GM23338 (cell line): ENCODE data around the gene SRA1. TPM values are rescaled to one million over a fixed set of nuclear protein-coding genes. Genes with fewer than 3 reads are reported as not detected.

ENCODE experiments used
- ATAC-seq: fragments of 200-7000 bp; cut with Tn5 transposase; 3 replicates; pipeline ENCODE4 v1.9.1; 2020
- DNase-seq: peaks from one replicate; pipeline ENCODE4 v3.0.0-alpha.2; 2015; ENCODE audit warnings: low spot score
- H2AFZ ChIP-seq: fragments of 200-600 bp; sonication (generic); 2 replicates; pipeline ENCODE4 v1.8.0; 2016; ENCODE audit warnings: antibody characterized with exemption, mild to moderate bottlenecking, moderate library complexity
- H3F3A ChIP-seq: fragments of 200-600 bp; sonication (generic); replicated peaks from 2 replicates; pipeline ENCODE4 v1.8.0; 2017; ENCODE audit warnings: antibody characterized with exemption, mixed run types, low read depth
- H3K27ac ChIP-seq: fragments of 200-600 bp; sonication (generic); 2 replicates; pipeline ENCODE4 v1.6.1; 2016; ENCODE audit warnings: low read depth
- H3K27me3 ChIP-seq: fragments of 200-600 bp; sonication (generic); 2 replicates; pipeline ENCODE4 v1.8.0; 2016; ENCODE audit warnings: mild to moderate bottlenecking, mixed run types, moderate library complexity; ENCODE audit not compliant: insufficient read depth
- H3K36me3 ChIP-seq: fragments of 200-600 bp; sonication (generic); 2 replicates; pipeline ENCODE4 v1.8.0; 2016; ENCODE audit warnings: mild to moderate bottlenecking; ENCODE audit not compliant: insufficient read depth
- H3K4me1 ChIP-seq: fragments of 200-600 bp; sonication (generic); 2 replicates; pipeline ENCODE4 v1.8.0; 2016; ENCODE audit warnings: mild to moderate bottlenecking, moderate library complexity; ENCODE audit not compliant: insufficient read depth
- H3K4me2 ChIP-seq: fragments of 200-600 bp; sonication (generic); 2 replicates; pipeline ENCODE4 v1.7.1; 2017; ENCODE audit warnings: mixed run types
- H3K4me3 ChIP-seq: fragments of 200-600 bp; sonication (generic); 2 replicates; pipeline ENCODE4 v1.6.1; 2016; ENCODE audit warnings: mixed run types
- H3K79me2 ChIP-seq: fragments of 200-600 bp; sonication (generic); replicated peaks from 2 replicates; pipeline ENCODE4 v1.8.0; 2017; ENCODE audit warnings: mild to moderate bottlenecking; ENCODE audit not compliant: insufficient read depth
- H3K9me2 ChIP-seq: fragments of 200-600 bp; sonication (generic); 2 replicates; pipeline ENCODE4 v1.8.0; 2017; ENCODE audit not compliant: insufficient read depth
- H4K20me1 ChIP-seq: fragments of 200-600 bp; sonication (generic); replicated peaks from 2 replicates; pipeline ENCODE4 v1.8.0; 2017; ENCODE audit warnings: mild to moderate bottlenecking; ENCODE audit not compliant: insufficient read depth
- H3K27ac Mint-ChIP-seq: 2 replicates; pipeline ENCODE4 v1.8.0; 2020; ENCODE audit warnings: inconsistent platforms, mild to moderate bottlenecking, moderate library complexity, mixed read lengths
- H3K27me3 Mint-ChIP-seq: 3 replicates; pipeline ENCODE4 v1.8.0; 2022; ENCODE audit warnings: low read depth, mild to moderate bottlenecking, moderate library complexity, mixed read lengths, inconsistent platforms; ENCODE audit not compliant: insufficient read depth, poor library complexity
- H3K36me3 Mint-ChIP-seq: 3 replicates; pipeline ENCODE4 v1.8.0; 2021; ENCODE audit warnings: low read depth, mild to moderate bottlenecking, inconsistent platforms, moderate library complexity, mixed read lengths
- H3K4me1 Mint-ChIP-seq: 3 replicates; pipeline ENCODE4 v1.8.0; 2020; ENCODE audit warnings: mild to moderate bottlenecking, inconsistent platforms, mixed read lengths
- H3K4me3 Mint-ChIP-seq: 3 replicates; pipeline ENCODE4 v1.8.0; 2021; ENCODE audit warnings: moderate library complexity, mild to moderate bottlenecking, inconsistent platforms, mixed read lengths
- H3K9me3 Mint-ChIP-seq: 3 replicates; pipeline ENCODE4 v1.8.0; 2020; ENCODE audit warnings: moderate library complexity, mild to moderate bottlenecking, inconsistent platforms, mixed read lengths
- CREB1 ChIP-seq: fragments of 250-450 bp; sonication (Bioruptor Pico); IDR thresholded peaks from 2 replicates; pipeline ENCODE4 v1.5.0; 2020; ENCODE audit warnings: low read depth, mild to moderate bottlenecking, moderate library complexity
- EZH2 ChIP-seq: fragments of 200-600 bp; sonication (generic); IDR thresholded peaks from one replicate; pipeline ENCODE4 v1.8.0; 2017; ENCODE audit warnings: antibody characterized with exemption, mild to moderate bottlenecking, low read depth; ENCODE audit not compliant: unreplicated experiment
- EZH2phosphoT487 ChIP-seq: fragments of 200-600 bp; sonication (generic); IDR thresholded peaks from one replicate; pipeline ENCODE4 v1.8.1; 2018; ENCODE audit warnings: antibody characterized with exemption; ENCODE audit not compliant: unreplicated experiment
- JUNB ChIP-seq: IDR thresholded peaks from one replicate; pipeline ENCODE4 v1.6.1; 2016; ENCODE audit warnings: antibody characterized with exemption; ENCODE audit not compliant: unreplicated experiment
- POLR2AphosphoS5 ChIP-seq: IDR thresholded peaks from 2 replicates; pipeline ENCODE4 v1.6.1; 2016; ENCODE audit warnings: antibody characterized with exemption, low read depth
- STAT1 ChIP-seq: IDR thresholded peaks from one replicate; pipeline ENCODE4 v1.6.1; 2016; ENCODE audit warnings: antibody characterized with exemption; ENCODE audit not compliant: unreplicated experiment
- ZNF114 ChIP-seq: fragments of 250-450 bp; sonication (Bioruptor Pico); IDR thresholded peaks from 2 replicates; pipeline ENCODE4 v1.5.0; 2020; ENCODE audit warnings: mild to moderate bottlenecking, moderate library complexity
- ZNF331 ChIP-seq: fragments of 250-450 bp; sonication (Bioruptor Pico); IDR thresholded peaks from 2 replicates; pipeline ENCODE4 v1.5.0; 2020; ENCODE audit warnings: low read depth, mild to moderate bottlenecking, moderate library complexity
- polyA plus RNA-seq: library from polyadenylated mRNA; unstranded; fragments of >200 nt; fragmentation: Nextera tagmentation; extraction: Ambion mirVana; gene quantifications from 2 replicates; pipeline ENCODE4 v1.2.1, GENCODE V29; 2016
- total RNA-seq: library from RNA; depleted of rRNA; stranded (reverse); fragments of >200 nt; shearing (Covaris generic); gene quantifications from 2 replicates; pipeline ENCODE4 v1.2.3, GENCODE V29; 2014
- TF ChIP-seq, protein P1 (sequence below): IDR thresholded peaks from 2 replicates; pipeline ENCODE4 v1.6.1; 2016; ENCODE audit warnings: antibody characterized with exemption
- TF ChIP-seq, protein P2 (sequence below): IDR thresholded peaks from one replicate; pipeline ENCODE4 v1.6.1; 2018; ENCODE audit warnings: antibody characterized with exemption; ENCODE audit not compliant: unreplicated experiment

Gene SRA1
- total and polyA plus RNA-seq, 2 experiments from 2014 or later, result 38.4 to 74.7 TPM

DNA sequence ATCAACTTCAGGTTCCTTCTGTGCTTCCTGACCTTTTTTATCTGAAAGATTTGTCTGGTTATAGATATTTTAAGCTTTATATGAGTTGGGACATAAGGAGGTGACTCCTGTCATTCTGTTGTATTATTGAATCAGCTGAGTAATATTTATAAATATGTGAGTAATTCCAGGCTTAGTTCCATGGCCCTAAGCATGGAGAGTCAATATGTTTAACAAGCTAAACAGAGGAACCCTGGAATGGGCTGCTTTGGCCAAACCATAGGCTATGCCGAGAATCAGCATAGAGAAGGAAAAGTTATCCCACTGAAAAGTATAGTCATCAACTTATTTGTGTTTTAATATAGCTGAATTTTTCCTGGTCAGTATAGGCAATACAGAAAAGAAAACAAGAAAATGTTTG is 17.0 kb downstream of the SRA1 start (continued):
- TF ChIP-seq, protein P1, sequence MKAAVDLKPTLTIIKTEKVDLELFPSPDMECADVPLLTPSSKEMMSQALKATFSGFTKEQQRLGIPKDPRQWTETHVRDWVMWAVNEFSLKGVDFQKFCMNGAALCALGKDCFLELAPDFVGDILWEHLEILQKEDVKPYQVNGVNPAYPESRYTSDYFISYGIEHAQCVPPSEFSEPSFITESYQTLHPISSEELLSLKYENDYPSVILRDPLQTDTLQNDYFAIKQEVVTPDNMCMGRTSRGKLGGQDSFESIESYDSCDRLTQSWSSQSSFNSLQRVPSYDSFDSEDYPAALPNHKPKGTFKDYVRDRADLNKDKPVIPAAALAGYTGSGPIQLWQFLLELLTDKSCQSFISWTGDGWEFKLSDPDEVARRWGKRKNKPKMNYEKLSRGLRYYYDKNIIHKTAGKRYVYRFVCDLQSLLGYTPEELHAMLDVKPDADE, result no peak
- TF ChIP-seq JUNB (no peak), ZNF114 (CRISPR knock-in tag) (no peak), STAT1 (no peak), ZNF331 (CRISPR knock-in tag) (no peak)
- TF ChIP-seq, protein P2, sequence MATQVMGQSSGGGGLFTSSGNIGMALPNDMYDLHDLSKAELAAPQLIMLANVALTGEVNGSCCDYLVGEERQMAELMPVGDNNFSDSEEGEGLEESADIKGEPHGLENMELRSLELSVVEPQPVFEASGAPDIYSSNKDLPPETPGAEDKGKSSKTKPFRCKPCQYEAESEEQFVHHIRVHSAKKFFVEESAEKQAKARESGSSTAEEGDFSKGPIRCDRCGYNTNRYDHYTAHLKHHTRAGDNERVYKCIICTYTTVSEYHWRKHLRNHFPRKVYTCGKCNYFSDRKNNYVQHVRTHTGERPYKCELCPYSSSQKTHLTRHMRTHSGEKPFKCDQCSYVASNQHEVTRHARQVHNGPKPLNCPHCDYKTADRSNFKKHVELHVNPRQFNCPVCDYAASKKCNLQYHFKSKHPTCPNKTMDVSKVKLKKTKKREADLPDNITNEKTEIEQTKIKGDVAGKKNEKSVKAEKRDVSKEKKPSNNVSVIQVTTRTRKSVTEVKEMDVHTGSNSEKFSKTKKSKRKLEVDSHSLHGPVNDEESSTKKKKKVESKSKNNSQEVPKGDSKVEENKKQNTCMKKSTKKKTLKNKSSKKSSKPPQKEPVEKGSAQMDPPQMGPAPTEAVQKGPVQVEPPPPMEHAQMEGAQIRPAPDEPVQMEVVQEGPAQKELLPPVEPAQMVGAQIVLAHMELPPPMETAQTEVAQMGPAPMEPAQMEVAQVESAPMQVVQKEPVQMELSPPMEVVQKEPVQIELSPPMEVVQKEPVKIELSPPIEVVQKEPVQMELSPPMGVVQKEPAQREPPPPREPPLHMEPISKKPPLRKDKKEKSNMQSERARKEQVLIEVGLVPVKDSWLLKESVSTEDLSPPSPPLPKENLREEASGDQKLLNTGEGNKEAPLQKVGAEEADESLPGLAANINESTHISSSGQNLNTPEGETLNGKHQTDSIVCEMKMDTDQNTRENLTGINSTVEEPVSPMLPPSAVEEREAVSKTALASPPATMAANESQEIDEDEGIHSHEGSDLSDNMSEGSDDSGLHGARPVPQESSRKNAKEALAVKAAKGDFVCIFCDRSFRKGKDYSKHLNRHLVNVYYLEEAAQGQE, result no peak

DNA sequence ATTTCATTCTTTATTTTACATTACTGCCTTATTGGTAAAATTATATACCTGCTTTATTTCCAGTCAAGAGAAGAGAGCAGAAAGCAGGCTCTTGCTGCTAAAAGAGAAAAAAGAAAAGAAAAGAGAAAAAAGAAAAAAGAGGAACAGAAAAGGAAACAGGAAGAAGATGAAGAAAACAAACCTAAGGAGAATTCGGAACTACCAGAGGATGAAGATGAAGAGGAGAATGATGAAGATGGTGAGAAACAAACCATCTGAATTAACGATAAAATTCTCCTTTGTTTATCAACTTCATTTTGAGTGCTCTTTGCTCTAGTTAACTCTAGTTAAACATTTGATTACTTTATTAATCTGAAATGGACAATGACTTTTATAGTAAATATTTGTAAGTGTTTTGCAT is 33.3 kb downstream of the SRA1 start:
- Histone ChIP-seq H3K4me1 (no peaks in the 10 kb centered on the region), H3K9me2 (no peaks in the 10 kb centered on the region), H3K27me3 (no peaks in the 10 kb centered on the region), H3K79me2 (no peaks in the 10 kb centered on the region), H3K4me2 (no peak overlapping the region), H3K4me3 (no peak overlapping the region), H3F3A (no peaks in the 10 kb centered on the region), H3K27ac (no peak overlapping the region), H2AFZ (no peak overlapping the region), H3K36me3 (peaks cover 46% of the 10 kb centered on the region; the same call in 1 of the 2 replicates), H4K20me1 (no peaks in the 10 kb centered on the region)
- DNase-seq (no peak), ATAC-seq (no peak)
- Mint-ChIP-seq H3K9me3 (no peaks in the 10 kb centered on the region; the same call in 2 of the 3 replicates), H3K27ac (no peak overlapping the region), H3K27me3 (no peaks in the 10 kb centered on the region), H3K36me3 (peaks cover 41% of the 10 kb centered on the region), H3K4me3 (no peak overlapping the region), H3K4me1 (no peaks in the 10 kb centered on the region)
- TF ChIP-seq, protein P1, result no peak
- TF ChIP-seq EZH2 (no peak), STAT1 (no peak), POLR2AphosphoS5 (no peak), EZH2phosphoT487 (no peak), CREB1 (no peak), JUNB (no peak), ZNF331 (CRISPR knock-in tag) (no peak)
- TF ChIP-seq, protein P2, result no peak
